Measurements from ENCODE around the gene BMP7.

DNA sequence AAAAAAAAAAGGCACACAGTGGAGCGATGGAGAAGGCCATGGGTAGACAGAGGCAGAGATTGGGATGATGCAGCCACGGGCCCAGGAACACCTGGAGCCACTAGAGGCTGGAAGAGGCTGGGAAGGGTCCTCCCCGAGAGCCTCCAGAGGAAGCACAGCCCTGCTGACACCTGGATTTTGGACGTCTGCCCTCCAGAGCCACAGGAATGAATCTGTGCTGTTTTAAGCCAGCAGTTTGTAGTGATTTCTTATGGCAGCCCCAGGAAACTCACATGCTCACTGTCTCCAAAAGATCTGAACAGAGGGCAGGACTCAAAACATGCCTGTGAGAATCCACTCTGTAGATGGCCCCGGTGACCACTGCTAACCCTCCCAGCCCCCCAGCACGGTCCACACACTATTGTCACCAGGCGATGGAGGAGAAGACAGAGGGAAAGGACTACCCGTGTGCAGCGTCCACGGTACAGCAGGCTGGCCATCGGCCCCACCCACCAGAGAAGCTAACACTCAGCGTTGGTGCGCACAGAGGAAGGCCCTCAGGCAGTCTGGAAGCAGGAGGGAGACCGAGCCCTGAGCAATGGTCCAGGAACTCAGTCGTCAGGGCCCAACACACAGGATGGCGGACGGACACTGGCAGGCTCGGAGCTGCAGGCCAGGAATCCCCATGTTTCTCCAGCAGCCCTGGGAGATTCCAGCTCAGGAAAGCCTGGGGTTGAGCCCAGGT lies 99.7 kb downstream of the BMP7 start:
- TF ChIP-seq, protein P1, sequence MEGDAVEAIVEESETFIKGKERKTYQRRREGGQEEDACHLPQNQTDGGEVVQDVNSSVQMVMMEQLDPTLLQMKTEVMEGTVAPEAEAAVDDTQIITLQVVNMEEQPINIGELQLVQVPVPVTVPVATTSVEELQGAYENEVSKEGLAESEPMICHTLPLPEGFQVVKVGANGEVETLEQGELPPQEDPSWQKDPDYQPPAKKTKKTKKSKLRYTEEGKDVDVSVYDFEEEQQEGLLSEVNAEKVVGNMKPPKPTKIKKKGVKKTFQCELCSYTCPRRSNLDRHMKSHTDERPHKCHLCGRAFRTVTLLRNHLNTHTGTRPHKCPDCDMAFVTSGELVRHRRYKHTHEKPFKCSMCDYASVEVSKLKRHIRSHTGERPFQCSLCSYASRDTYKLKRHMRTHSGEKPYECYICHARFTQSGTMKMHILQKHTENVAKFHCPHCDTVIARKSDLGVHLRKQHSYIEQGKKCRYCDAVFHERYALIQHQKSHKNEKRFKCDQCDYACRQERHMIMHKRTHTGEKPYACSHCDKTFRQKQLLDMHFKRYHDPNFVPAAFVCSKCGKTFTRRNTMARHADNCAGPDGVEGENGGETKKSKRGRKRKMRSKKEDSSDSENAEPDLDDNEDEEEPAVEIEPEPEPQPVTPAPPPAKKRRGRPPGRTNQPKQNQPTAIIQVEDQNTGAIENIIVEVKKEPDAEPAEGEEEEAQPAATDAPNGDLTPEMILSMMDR (conservative IDR thresholded peaks at IDR 0.05 in 1 of 2, IDR thresholded peaks at IDR 0.05 in 1 of 2; ENCODE audit: extremely low read depth in 1 of 2, insufficient read depth in 1 of 2, low read depth in 1 of 2, low read length in 2 of 2), result no peak
- TF ChIP-seq EZH2 (IDR thresholded peaks at IDR 0.05; ENCODE audit: borderline replicate concordance, low read length), result no peak
